Left lung (tissue), 14 donors: ENCODE measurements around the gene CTXND2. TPM values are rescaled to one million over a fixed set of nuclear protein-coding genes. Genes with fewer than 3 reads are reported as not detected.
"Not testable (repeated sequence)": the region's sequence is repeated elsewhere in the genome, so short reads cannot be mapped to it uniquely, and the experiment has no call there.

ENCODE experiments used
- ATAC-seq: fragments of 200-7000 bp; cut with Tn5 transposase; one replicate; pipeline ENCODE4 v1.9.1; 2020; ENCODE audit warnings: moderate library complexity
- DNase-seq, 4 donors: peaks; one replicate each; pipeline ENCODE4 v3.0.0-alpha.2; 2013 to 2020
- H3K27ac ChIP-seq, 2 donors: fragments of 200-600 bp; sonication (generic) in 1 of 2; one replicate each; pipeline versions ENCODE4 v1.5.0 to v1.8.0; 2020 to 2021
- H3K27me3 ChIP-seq, 2 donors: fragments of 200-600 bp; sonication (generic) in 1 of 2; one replicate each; pipeline versions ENCODE4 v1.5.0 to v1.8.0; 2020 to 2021
- H3K36me3 ChIP-seq, 2 donors: fragments of 200-600 bp; sonication (generic) in 1 of 2; one replicate each; pipeline versions ENCODE4 v1.5.0 to v1.8.0; 2020 to 2021
- H3K4me1 ChIP-seq, 2 donors: fragments of 200-600 bp; one replicate each; pipeline ENCODE4 v1.8.0; 2021
- H3K4me3 ChIP-seq, 2 donors: fragments of 200-600 bp; sonication (generic) in 1 of 2; one replicate each; pipeline versions ENCODE4 v1.5.0 to v1.8.0; 2020 to 2021; ENCODE audit warnings: mild to moderate bottlenecking in 1 of 2
- H3K9me3 ChIP-seq, 2 donors: fragments of 200-600 bp; sonication (generic) in 1 of 2; one replicate each; pipeline versions ENCODE4 v1.5.0 to v1.8.0; 2020 to 2021
- intact Hi-C, 2 donors: fragments of 100-400 bp; cut with DNase I; formaldehyde crosslinking; loops; one replicate each; pipeline versions ENCODE4 v1.11.2 to v1.14.2; 2022
- long read RNA-seq, 12 donors: library from polyadenylated mRNA in 2 of 12; unstranded in 2 of 12; transcript quantifications; one replicate each; pipeline ENCODE4 v2.0.0 and lab custom pipeline, GENCODE V29; 2019 to 2026
- polyA plus RNA-seq, 6 donors: library from polyadenylated mRNA; unstranded; fragments of 120-200 nt; gene quantifications; one replicate each; pipeline ENCODE4 v1.2.1, GENCODE V29; 2013; ENCODE audit not compliant: insufficient read length in 6 of 6
- total RNA-seq, 2 donors: library from RNA; stranded (reverse); fragmentation: NEBNext Ultra II Directional; extraction: Animal tissue kit (Norgen Biotek cat#: 25700); gene quantifications; one replicate each; pipeline ENCODE4 v1.2.1, GENCODE V29; 2021
- TF ChIP-seq, protein P1 (sequence below), 2 donors: fragments of 200-600 bp; sonication (generic) in 1 of 2; IDR thresholded peaks; one replicate each; pipeline versions ENCODE4 v1.5.0 to v1.8.0; 2021; ENCODE audit warnings: antibody characterized with exemption in 2 of 2
- donor health status: DM: no; HTN: yes; CAD: no.
- donor health status: DM: no; HTN: no; CAD: no.

The CTXND2 gene
- total RNA-seq (not detected), polyA plus RNA-seq (under 1 TPM in 1 of 6 donors, not detected in 5; 0.15 TPM)
- long read RNA-seq, donor 1, result 0 reads
- long read RNA-seq, donor 2, result 0 reads
- long read RNA-seq, donor 3, result 0 reads
- long read RNA-seq, donor 4, result 0 reads
- long read RNA-seq, donor 5, result 0 reads
- long read RNA-seq, donor 6, result 0 reads
- long read RNA-seq, donor 7, result 0 reads
- long read RNA-seq, donor 8, result 0 reads
- long read RNA-seq, donor 9, result 0 reads
- long read RNA-seq, donor 10, result 0 reads
- long read RNA-seq, donor 11, result 0 reads
- long read RNA-seq, donor 12, result 0 reads

DNA sequence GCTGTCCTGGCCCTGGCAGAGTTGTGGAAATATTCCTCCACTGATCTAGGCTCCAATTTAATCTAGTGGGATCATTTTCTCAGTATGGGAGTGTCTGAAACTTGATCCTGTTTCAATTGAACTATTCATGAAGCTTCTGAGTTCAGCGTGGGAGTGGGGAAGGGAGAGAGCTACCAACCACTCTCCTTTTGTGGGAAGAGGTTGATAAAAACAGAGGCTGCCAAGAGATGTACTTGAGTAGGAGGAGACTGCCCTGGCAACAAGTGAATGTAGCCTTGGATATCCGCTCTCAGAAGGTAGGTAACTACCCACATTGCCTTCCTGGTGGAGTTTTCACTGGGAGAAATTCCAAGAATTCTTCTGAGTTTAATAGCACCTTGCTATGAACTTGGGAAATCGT lies at the start of gene CTXND2:
TSS of gene CTXND2 (plus strand) at position 119 of the 400 bp plus-strand sequence. CDS start 25,179 bp downstream, outside the sequence.
- H3K4me1 ChIP-seq, result no peaks in the 10 kb centered on the region
- ATAC-seq (peak; percentile 33), DNase-seq (no peak)
- intact Hi-C loops, result no loop called here
- H3K27me3 ChIP-seq, result no peaks in the 10 kb centered on the region
- TF ChIP-seq, protein P1, sequence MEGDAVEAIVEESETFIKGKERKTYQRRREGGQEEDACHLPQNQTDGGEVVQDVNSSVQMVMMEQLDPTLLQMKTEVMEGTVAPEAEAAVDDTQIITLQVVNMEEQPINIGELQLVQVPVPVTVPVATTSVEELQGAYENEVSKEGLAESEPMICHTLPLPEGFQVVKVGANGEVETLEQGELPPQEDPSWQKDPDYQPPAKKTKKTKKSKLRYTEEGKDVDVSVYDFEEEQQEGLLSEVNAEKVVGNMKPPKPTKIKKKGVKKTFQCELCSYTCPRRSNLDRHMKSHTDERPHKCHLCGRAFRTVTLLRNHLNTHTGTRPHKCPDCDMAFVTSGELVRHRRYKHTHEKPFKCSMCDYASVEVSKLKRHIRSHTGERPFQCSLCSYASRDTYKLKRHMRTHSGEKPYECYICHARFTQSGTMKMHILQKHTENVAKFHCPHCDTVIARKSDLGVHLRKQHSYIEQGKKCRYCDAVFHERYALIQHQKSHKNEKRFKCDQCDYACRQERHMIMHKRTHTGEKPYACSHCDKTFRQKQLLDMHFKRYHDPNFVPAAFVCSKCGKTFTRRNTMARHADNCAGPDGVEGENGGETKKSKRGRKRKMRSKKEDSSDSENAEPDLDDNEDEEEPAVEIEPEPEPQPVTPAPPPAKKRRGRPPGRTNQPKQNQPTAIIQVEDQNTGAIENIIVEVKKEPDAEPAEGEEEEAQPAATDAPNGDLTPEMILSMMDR (IDR thresholded peaks at IDR 0.05), result no peak
- no peak within 1 kb of the TSS for H3K4me3 ChIP-seq
- H3K27ac ChIP-seq, result no peak within 1 kb of the TSS
- no peaks in the 10 kb centered on the region for H3K9me3 ChIP-seq
- no peaks in the 10 kb centered on the region for H3K36me3 ChIP-seq

DNA sequence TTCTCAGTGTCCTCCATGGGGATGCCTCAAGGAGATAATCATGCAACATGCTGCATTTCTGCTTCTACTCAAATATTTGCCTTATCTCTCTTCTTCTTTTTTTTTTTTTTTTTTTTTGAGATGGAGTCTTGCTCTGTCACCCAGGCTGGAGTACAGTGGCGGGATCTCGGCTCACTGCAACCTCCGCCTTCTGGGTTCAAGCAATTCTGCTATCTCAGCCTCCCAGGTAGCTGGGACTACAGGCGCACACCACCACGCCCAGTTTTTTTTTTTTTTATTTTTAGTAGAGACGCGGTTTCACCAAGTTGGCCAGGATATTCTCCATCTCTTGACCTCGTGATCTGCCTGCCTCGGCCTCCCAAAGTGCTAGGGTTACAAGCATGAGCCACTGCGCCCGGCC lies 46.1 kb upstream of the CTXND2 start:
- Histone ChIP-seq H3K36me3 (peaks cover 0 to 43% of the 10 kb centered on the region in 2 donors), H3K4me1 (peaks cover 0 to 24% of the 10 kb centered on the region in 2 donors)
- H3K27me3 ChIP-seq, H3K9me3 ChIP-seq, DNase-seq, intact Hi-C loops, H3K27ac ChIP-seq, H3K4me3 ChIP-seq, ATAC-seq: not testable (repeated sequence)

DNA sequence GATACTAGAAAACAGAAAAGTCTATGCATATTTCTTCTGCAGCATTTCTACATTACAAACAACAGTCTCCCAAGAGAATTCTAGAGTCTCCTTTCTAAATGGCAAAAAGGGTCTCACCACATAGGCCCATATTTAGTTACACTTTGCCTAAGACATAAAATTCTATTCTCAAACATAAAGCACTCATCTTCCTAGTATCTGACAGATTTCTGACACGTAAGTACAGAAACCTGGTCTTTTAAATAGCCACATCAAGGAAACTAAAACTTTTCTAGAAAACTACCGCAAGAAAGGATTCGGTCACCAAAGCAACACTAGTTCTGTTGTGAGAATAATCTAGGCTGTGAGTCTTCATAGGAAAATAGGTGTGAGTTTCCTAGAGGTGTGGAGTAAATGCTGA lies 45.3 kb upstream of the CTXND2 start:
- H3K4me1 ChIP-seq, result peaks cover 0 to 24% of the 10 kb centered on the region in 2 donors
- ATAC-seq (no peak), DNase-seq (no peak)
- TF ChIP-seq, protein P1 (IDR thresholded peaks at IDR 0.05), result no peak
- intact Hi-C loops, result no loop called here
- H3K27ac ChIP-seq, result peak overlapping the region in 1 of 2 donors; percentile 10
- no peak overlapping the region for H3K4me3 ChIP-seq
- H3K27me3 ChIP-seq, result no peaks in the 10 kb centered on the region
- H3K9me3 ChIP-seq, result no peaks in the 10 kb centered on the region
- H3K36me3 ChIP-seq, result peaks cover 0 to 38% of the 10 kb centered on the region in 2 donors

DNA sequence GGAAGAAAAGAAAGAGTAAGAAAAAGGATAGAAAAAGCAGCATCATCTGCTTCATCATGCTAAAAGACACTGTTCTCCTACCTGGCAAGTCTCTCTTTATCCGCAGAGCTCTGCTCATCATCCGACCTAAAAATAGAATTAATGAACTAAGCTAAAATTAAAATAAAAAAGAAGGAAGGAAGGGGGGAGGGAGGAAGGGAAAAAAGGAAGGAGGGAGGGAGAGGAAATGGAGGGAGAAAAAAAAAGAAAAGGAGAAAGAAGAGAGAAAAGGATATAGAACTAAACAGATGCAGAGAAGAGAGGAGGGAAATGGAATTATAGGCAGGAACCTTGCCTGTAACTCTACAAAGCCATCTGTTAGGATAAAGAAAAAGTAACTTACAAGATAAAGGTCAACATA lies 44.6 kb upstream of the CTXND2 start:
- DNase-seq, result no peak
- no peaks in the 10 kb centered on the region for H3K9me3 ChIP-seq
- no peak overlapping the region for H3K4me3 ChIP-seq
- H3K36me3 ChIP-seq, result peaks cover 0 to 31% of the 10 kb centered on the region in 2 donors
- intact Hi-C loops, result no loop called here
- H3K27ac ChIP-seq, result peak overlapping the region in 1 of 2 donors; percentile 10
- no peaks in the 10 kb centered on the region for H3K27me3 ChIP-seq
- TF ChIP-seq, protein P1 (IDR thresholded peaks at IDR 0.05), result no peak
- H3K4me1 ChIP-seq, result peaks cover 0 to 28% of the 10 kb centered on the region in 2 donors
- no peak for ATAC-seq

DNA sequence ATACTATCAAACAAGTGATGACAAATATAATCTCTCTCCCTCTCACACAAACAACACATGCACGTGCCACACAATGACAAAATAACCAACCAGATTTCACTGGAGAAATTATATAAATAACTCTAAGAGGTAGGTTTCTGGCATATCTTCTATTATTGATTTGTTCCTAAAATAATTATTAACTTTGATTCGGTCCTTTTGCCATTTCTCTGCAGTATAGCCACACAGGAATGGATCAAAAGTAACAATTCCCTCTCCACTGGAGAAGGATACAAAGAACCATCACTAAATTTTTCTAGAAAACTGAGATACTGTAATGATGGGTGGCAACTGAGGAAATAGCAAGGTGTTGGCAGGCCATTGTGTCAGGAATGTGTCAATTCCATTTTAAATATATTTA lies 44.0 kb upstream of the CTXND2 start:
- H3K9me3 ChIP-seq, result no peaks in the 10 kb centered on the region
- H3K27me3 ChIP-seq, result no peaks in the 10 kb centered on the region
- H3K36me3 ChIP-seq, result peaks cover 0 to 29% of the 10 kb centered on the region in 2 donors
- ATAC-seq (no peak), DNase-seq (no peak)
- no peak overlapping the region for H3K27ac ChIP-seq
- no peak overlapping the region for H3K4me3 ChIP-seq
- TF ChIP-seq, protein P1 (IDR thresholded peaks at IDR 0.05), result no peak
- intact Hi-C loops, result no loop called here
- peaks cover 0 to 28% of the 10 kb centered on the region in 2 donors for H3K4me1 ChIP-seq
